Placental pericyte (primary cell): ENCODE measurements around the gene CEP131. TPM values are rescaled to one million over a fixed set of nuclear protein-coding genes. Genes with fewer than 3 reads are reported as not detected.

Experiments used
- total RNA-seq: library from RNA; depleted of rRNA; stranded (reverse); fragments of >200 nt; gene quantifications from 2 replicates; pipeline ENCODE4 v1.2.3, GENCODE V29; 2012

CEP131 gene
- total RNA-seq = 9.4 and 15.6 TPM in 2 replicates

DNA sequence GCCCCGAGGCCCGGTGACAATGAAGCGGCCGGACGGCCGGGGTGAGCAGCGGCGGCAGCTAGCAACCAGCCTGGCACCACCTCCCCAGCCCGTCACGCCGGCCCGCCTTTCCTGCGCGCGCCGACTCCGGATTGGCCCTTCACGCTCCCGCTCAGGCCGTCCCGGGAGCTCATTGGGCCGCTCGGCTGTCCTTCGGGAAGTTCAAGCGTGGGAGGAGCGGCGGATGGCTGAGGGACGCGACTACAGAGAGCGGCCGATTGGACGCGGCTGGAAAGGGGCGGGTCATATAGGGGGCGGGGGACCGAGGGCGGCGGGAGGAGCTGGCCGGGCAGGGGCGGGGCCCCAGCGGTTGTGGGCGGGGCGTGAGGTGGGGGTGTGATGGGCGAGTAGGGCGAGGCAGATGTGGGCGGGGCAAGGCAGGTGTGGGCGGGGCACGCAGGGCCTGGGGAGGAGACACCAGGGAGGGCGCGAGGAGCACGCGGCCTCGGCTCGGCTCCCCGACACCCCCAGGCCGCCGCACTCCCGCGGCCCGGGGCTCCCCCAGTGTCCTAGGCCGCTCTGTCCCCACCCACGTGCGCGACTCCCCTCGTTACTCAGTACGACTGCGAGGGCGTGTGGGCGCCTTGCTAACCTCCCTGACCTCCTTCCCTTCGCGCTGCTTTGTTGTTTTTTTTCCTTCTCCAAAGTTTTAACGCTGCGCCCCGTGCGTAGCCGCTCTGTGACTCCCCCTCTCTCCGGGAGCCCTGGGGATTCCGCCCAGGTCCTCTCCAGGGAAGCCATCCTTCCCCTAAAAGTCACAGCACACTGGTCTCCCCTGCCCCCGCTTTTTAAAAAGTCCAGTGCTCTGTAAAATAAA, at the start of gene CEP131:
Gene CEP131 (minus strand): TSS at position 60 of the 856 bp plus-strand sequence. CDS start 2,909 bp downstream, outside the sequence.

DNA sequence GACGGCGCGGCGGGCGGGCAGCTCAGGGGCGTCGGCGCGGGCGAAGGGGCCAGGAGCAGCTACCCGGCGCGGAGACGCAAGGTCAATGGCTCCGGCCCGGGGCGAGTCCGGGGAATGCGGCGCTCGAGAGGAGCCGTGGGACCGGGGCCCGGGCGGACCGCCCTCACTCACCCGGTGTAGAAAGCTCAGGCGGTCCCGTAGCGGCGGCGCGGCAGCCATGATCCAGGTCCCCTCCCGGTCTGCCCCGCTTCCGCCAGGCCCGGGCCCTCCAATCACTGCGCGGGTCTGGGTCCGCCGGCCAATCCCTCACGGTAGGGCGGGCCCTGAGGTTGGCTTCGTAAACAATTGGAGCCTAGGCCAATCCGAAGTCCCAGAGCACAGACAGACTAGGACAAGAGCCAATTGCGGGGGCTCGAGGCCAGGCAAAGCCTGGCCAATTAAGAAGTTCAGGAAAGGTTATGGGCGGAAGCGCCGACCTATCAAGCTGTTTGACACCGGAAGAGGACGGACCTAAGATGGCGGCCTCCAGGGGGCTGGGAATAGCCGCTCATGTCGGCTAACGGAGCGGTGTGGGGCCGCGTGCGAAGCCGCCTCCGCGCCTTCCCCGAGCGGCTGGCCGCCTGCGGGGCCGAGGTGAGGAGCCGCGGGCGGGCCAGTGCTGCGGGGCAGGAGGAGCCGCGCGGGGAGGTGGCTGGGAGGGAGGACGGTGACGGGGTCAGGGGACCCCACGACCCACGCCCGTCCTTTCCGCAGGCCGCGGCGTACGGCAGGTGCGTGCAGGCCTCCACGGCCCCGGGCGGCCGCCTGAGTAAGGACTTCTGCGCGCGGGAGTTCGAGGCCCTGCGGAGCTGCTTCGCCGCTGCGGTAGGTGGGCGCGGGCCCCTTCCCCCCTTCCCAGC, 16.3 kb upstream of the CEP131 start, which contains the start of the genes NDUFAF8 and TEPSIN:
Gene NDUFAF8 (plus strand): TSS at position 504 of the 899 bp plus-strand sequence. CDS start 46 bp downstream, at position 550.
Gene TEPSIN (minus strand): TSS at position 241 of the 899 bp plus-strand sequence. CDS start 22 bp downstream, at position 219.

DNA sequence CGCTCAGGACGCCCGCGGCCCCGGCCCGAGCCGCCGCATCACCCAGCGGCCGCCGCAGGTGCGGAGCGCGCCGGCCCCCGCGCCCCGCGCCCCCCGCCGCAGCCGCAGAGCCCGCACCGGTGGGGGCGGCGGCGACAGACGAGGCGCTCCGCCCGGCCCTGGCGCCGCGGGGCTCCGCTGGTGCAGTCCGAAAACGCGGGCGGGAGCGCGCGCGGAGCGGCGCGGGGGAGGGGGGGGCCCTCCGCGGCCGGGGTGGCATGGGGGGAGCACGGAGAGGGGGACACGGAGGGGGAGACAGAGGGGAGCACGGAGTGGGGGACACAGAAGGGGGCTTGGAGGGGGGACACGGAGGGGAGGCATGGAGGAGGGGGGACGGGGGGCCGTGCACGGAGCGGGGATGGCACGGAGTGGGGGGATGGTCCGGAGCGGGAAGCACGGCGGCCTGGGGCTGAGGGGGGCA, 56.7 kb downstream of the CEP131 start, which contains the start of gene AATK:
Gene AATK (minus strand): TSS at position 189 of the 460 bp plus-strand sequence. CDS start 229 bp downstream, outside the sequence.

DNA sequence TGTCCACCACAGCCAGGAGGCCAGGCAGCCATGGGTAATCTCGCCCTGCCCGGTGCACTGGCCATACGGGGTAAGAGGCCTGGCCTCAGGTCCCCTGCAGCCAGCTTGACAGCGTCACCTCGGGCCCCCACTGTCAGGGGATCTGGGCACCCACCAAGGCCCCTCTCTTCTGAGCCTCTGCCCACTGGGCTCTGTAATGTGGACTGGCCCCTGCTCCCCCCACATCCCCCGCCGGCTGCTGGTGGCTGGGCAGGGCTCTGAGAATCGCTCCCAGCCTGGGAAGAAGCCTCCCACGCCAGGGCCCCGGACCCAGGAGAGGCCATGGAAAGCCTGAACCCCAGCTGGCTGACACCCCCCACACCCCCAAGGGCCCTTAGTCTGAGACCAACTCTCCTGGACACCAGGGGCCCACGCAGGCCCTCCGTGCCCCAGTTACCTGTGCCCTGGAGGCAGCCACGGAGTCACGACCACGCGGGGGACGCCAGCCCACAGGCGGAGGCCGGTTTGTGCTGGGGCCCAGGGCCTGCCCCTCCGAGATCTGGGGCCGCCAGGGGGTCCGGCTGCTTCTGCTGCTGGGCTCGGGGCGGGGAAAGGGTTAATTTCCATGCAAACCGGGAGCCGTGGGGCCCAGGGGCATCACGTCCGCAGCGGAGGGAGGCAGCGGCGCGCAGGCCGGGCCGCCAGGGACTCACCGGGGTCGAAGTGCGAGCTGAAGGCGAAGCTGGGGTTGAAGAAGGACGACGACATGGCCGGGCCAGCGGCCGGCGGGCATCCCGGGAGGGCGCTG, 57.3 kb downstream of the CEP131 start, which contains the start of gene PVALEF:
Gene PVALEF (plus strand): TSS at position 262 of the 787 bp plus-strand sequence. CDS start 15,720 bp downstream, outside the sequence.

Other genes starting within 250 kb of the CEP131 start
- gene CHMP6, start 231.1 kb downstream of the CEP131 start, total RNA-seq = 23.2 and 24.5 TPM in 2 replicates
- 26.5 and 32.8 TPM in 2 replicates for gene BAIAP2, start 187.8 kb downstream of the CEP131 start, total RNA-seq
- not detected in 2 replicates for gene PVALEF, start 57.5 kb downstream of the CEP131 start, total RNA-seq
- under 0.01 TPM in 1 of 2 replicates, not detected in the other for gene AATK, start 56.7 kb downstream of the CEP131 start, total RNA-seq
- 16.9 and 24.9 TPM in 2 replicates for gene TEPSIN, start 16.1 kb upstream of the CEP131 start, total RNA-seq
- 21.5 and 69.6 TPM in 2 replicates for gene NDUFAF8, start 16.4 kb upstream of the CEP131 start, total RNA-seq
- 61.1 and 104 TPM in 2 replicates for gene SLC38A10, start 72.3 kb upstream of the CEP131 start, total RNA-seq
- 4.6 and 8.0 TPM in 2 replicates for gene BAHCC1, start 172.5 kb upstream of the CEP131 start, total RNA-seq